ENCODE data around the gene AOPEP.

The AOPEP gene

DNA sequence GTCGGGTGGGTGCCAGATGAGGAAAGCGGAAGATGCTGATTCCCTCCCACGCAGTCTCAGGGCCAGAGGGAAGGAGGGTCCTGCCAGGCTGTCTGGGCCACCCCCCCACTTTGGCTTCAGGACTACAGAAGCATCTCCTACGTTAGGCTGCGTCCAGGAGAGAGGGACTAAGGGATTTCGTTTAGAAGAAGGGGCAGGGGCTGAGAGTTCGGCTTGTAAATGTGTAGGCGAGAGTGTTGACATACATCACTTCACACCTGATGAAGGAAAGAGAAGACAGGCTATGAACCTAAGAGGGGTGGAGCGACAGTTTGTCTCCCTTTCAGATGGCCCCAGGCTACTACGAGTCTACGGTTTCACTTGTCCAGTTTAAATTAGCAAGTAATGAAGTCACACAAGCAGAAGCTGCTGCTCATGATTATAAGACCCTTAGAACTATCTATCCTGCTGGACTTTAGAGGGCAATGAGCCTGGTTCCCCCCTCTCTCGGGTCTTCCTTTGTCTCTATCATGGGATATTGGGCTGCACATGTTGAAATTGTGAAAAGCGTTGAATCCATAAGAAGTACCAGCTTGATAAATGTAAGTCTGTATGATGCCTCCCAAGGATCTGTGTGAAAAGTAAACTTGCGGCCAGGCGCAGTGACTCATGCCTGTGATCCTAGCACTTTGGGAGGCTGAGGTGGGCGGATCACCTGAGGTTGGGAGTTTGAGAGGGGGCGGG is 193.0 kb downstream of the AOPEP start (continued):
- TF ChIP-seq ZNF558 (tag by site-specific recombination; IDR thresholded peaks at IDR 0.05) (no peak), GLI2 (tag by site-specific recombination; IDR thresholded peaks at IDR 0.05; ENCODE audit: borderline replicate concordance, low read depth) (no peak), YY2 (tag by site-specific recombination; IDR thresholded peaks at IDR 0.05) (no peak), ZXDB (tag by site-specific recombination; IDR thresholded peaks at IDR 0.05) (no peak), ZBTB7A (tag by site-specific recombination; IDR thresholded peaks at IDR 0.05; ENCODE audit: low read depth) (no peak), ZNF138 (tag by site-specific recombination; IDR thresholded peaks at IDR 0.05; ENCODE audit: borderline replicate concordance) (no peak), ZBTB1 (tag by site-specific recombination; IDR thresholded peaks at IDR 0.05) (no peak), ZNF768 (tag by site-specific recombination; IDR thresholded peaks at IDR 0.05) (no peak), ZNF146 (tag by site-specific recombination; IDR thresholded peaks at IDR 0.05) (no peak), ZNF223 (tag by site-specific recombination; IDR thresholded peaks at IDR 0.05) (no peak), ZNF112 (tag by site-specific recombination; IDR thresholded peaks at IDR 0.05) (no peak), KLF1 (tag by site-specific recombination; IDR thresholded peaks at IDR 0.05) (0 out of 2 replicates have a peak, but pooled peaks have one; percentile 29), ZNF473 (tag by site-specific recombination; IDR thresholded peaks at IDR 0.05) (no peak), MYNN (tag by site-specific recombination; IDR thresholded peaks at IDR 0.05; ENCODE audit: borderline replicate concordance) (no peak), ZNF529 (tag by site-specific recombination; IDR thresholded peaks at IDR 0.05; ENCODE audit: insufficient replicate concordance) (no peak), ZNF423 (tag by site-specific recombination; IDR thresholded peaks at IDR 0.05) (no peak), ZNF530 (tag by site-specific recombination; IDR thresholded peaks at IDR 0.05; ENCODE audit: low read depth) (no peak), ZNF514 (tag by site-specific recombination; IDR thresholded peaks at IDR 0.05) (no peak), ZNF791 (tag by site-specific recombination; IDR thresholded peaks at IDR 0.05) (no peak), PRDM4 (tag by site-specific recombination; IDR thresholded peaks at IDR 0.05) (no peak), ZNF664 (tag by site-specific recombination; IDR thresholded peaks at IDR 0.05) (peak; percentile 33; the same call in 1 of the 2 replicates), ELK4 (IDR thresholded peaks at IDR 0.05; ENCODE audit: borderline replicate concordance, low read depth, low read length) (no peak), ZNF335 (tag by site-specific recombination; conservative IDR thresholded peaks at IDR 0.05) (no peak), ZNF391 (tag by site-specific recombination; IDR thresholded peaks at IDR 0.05; ENCODE audit: borderline replicate concordance, low read depth) (no peak), ZNF843 (tag by site-specific recombination; IDR thresholded peaks at IDR 0.05) (peak; percentile 55; the same call in 1 of the 2 replicates), ZNF600 (tag by site-specific recombination; IDR thresholded peaks at IDR 0.05) (peak; percentile 44), ZNF175 (tag by site-specific recombination; IDR thresholded peaks at IDR 0.05) (no peak), ZNF48 (tag by site-specific recombination; IDR thresholded peaks at IDR 0.05) (no peak)
- TF ChIP-seq, protein P1, sequence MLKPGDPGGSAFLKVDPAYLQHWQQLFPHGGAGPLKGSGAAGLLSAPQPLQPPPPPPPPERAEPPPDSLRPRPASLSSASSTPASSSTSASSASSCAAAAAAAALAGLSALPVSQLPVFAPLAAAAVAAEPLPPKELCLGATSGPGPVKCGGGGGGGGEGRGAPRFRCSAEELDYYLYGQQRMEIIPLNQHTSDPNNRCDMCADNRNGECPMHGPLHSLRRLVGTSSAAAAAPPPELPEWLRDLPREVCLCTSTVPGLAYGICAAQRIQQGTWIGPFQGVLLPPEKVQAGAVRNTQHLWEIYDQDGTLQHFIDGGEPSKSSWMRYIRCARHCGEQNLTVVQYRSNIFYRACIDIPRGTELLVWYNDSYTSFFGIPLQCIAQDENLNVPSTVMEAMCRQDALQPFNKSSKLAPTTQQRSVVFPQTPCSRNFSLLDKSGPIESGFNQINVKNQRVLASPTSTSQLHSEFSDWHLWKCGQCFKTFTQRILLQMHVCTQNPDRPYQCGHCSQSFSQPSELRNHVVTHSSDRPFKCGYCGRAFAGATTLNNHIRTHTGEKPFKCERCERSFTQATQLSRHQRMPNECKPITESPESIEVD (tag by site-specific recombination; IDR thresholded peaks at IDR 0.05): no peak
- TF ChIP-seq, protein P2, sequence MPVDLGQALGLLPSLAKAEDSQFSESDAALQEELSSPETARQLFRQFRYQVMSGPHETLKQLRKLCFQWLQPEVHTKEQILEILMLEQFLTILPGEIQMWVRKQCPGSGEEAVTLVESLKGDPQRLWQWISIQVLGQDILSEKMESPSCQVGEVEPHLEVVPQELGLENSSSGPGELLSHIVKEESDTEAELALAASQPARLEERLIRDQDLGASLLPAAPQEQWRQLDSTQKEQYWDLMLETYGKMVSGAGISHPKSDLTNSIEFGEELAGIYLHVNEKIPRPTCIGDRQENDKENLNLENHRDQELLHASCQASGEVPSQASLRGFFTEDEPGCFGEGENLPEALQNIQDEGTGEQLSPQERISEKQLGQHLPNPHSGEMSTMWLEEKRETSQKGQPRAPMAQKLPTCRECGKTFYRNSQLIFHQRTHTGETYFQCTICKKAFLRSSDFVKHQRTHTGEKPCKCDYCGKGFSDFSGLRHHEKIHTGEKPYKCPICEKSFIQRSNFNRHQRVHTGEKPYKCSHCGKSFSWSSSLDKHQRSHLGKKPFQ (tag by site-specific recombination; IDR thresholded peaks at IDR 0.05): peak; percentile 69
- TF ChIP-seq, protein P3, sequence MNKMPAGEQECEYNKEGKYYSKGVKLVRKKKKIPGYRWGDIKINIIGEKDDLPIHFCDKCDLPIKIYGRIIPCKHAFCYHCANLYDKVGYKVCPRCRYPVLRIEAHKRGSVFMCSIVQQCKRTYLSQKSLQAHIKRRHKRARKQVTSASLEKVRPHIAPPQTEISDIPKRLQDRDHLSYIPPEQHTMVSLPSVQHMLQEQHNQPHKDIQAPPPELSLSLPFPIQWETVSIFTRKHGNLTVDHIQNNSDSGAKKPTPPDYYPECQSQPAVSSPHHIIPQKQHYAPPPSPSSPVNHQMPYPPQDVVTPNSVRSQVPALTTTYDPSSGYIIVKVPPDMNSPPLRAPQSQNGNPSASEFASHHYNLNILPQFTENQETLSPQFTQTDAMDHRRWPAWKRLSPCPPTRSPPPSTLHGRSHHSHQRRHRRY (tag by site-specific recombination; IDR thresholded peaks at IDR 0.05): no peak
- TF ChIP-seq, protein P4, sequence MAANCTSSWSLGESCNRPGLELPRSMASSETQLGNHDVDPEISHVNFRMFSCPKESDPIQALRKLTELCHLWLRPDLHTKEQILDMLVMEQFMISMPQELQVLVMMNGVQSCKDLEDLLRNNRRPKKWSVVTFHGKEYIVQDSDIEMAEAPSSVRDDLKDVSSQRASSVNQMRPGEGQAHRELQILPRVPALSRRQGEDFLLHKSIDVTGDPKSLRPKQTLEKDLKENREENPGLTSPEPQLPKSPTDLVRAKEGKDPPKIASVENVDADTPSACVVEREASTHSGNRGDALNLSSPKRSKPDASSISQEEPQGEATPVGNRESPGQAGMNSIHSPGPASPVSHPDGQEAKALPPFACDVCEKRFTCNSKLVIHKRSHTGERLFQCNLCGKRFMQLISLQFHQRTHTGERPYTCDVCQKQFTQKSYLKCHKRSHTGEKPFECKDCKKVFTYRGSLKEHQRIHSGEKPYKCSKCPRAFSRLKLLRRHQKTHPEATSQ (tag by site-specific recombination; IDR thresholded peaks at IDR 0.05): no peak

Measured in HEK293 (cell line).